ENCODE measurements around the gene DUSP22.

DUSP22 gene

DNA sequence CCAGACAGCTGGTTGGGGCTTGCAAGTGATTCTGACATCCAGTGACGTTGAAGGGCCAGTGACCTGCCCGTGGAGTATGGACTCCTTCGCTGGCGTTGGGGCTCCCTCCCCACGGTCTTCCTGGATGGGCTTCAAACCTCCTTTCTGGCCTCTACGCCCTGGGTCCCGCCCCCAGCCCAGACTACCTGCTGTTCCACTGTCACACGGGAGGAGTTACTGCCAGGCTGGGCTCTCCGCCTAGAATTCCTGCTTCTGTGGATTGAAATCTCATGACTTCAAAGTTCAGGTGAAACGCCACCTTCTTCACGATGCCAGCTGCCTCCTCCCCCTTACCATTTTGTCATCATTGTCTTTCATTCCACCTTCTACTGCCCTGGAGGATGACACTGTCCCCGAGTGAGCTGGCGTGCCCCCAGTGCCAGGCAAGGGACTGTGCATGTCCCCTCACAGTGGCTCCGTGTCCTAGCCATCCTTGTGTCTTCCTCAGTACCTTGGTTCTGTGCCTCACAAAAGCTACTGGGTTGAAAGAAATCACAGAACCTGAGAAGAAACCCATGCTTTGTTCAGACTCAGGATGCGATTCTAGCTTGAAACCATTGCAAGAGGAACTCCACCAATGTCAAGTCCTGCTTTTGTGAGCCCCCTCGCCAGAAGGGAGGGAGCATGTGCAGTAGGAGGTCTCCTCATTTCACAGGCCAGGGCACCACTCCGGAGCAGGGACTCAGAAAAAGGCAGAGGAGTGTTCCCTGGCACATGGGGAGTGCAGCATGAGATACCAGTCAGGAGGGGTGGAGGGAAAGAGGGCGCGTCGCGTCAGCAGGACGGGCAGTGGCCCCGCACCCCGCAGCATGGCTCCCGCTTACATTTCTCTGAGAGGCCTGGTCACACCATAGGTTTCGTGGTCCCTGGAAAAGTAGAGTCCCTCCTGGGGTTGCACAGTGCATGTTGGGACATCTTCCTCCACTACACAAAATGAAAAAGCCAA lies 88.2 kb downstream of the DUSP22 start:
- Histone ChIP-seq H2AFZ (ENCODE audit: low read length) (no peak overlapping the region), H3K9ac (ENCODE audit: low read length) (no peak overlapping the region), H3K27ac (ENCODE audit: low read length) (no peak overlapping the region), H3K4me1 (ENCODE audit: low read length) (peaks cover 12% of the 10 kb centered on the region), H3K9me3 (replicated peaks; ENCODE audit: insufficient read depth, low read length) (no peaks in the 10 kb centered on the region), H4K20me1 (ENCODE audit: insufficient read depth, low read length) (no peaks in the 10 kb centered on the region), H3K36me3 (replicated peaks; ENCODE audit: insufficient read depth, low read length) (no peaks in the 10 kb centered on the region), H3K79me2 (ENCODE audit: low read length) (no peaks in the 10 kb centered on the region), H3K4me3 (ENCODE audit: low read length) (no peak overlapping the region), H3K27me3 (replicated peaks; ENCODE audit: insufficient read depth, low read length) (no peaks in the 10 kb centered on the region), H3K9me2 (replicated peaks; ENCODE audit: insufficient read depth, low read length) (no peaks in the 10 kb centered on the region), H3F3A (ENCODE audit: insufficient read depth, low read length) (no peaks in the 10 kb centered on the region), H3K4me2 (ENCODE audit: low read depth, low read length) (no peak overlapping the region)
- DNase-seq = no peak
- TF ChIP-seq EZH2phosphoT487 (IDR thresholded peaks at IDR 0.05; ENCODE audit: low read length) (no peak), EZH2 (optimal IDR thresholded peaks at IDR 0.05; ENCODE audit: low read depth, low read length) (no peak)
- TF ChIP-seq, protein P1, sequence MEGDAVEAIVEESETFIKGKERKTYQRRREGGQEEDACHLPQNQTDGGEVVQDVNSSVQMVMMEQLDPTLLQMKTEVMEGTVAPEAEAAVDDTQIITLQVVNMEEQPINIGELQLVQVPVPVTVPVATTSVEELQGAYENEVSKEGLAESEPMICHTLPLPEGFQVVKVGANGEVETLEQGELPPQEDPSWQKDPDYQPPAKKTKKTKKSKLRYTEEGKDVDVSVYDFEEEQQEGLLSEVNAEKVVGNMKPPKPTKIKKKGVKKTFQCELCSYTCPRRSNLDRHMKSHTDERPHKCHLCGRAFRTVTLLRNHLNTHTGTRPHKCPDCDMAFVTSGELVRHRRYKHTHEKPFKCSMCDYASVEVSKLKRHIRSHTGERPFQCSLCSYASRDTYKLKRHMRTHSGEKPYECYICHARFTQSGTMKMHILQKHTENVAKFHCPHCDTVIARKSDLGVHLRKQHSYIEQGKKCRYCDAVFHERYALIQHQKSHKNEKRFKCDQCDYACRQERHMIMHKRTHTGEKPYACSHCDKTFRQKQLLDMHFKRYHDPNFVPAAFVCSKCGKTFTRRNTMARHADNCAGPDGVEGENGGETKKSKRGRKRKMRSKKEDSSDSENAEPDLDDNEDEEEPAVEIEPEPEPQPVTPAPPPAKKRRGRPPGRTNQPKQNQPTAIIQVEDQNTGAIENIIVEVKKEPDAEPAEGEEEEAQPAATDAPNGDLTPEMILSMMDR (IDR thresholded peaks at IDR 0.05; ENCODE audit: low read length) = no peak

DNA sequence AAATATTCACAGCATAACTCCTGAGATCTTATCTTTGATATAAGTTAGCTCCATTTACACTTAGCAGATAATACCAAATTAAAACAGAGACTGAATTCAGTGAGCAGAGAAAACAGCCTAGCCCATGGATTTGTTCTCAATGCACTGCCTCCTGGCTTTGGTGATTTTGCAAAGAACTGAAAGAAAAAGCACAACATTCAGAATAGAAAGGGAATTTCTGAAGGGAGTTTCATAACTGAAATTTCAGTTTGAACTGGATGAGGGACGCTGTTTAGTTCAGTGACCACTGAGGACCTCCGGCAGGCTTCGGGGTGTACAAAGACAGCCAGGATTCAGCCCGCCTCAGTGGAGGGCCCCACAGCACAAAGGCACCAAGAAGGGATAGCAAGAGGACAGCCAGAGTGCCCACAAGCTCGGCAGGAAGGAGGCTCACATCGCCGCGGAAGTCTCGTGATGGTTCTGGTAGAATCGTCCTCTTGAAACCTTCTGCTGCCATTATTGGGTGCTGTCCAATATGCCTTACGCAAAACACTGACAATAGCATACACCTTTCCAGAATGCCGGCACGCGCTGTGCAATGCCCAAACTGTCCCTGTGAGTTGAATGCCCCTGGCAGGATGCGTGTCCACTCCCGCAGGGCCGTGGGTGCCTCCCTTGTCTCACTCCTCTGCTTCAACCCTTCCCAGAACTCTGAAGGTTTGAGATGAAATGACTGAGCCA lies 89.6 kb downstream of the DUSP22 start:
- H3K9me3 ChIP-seq (replicated peaks; ENCODE audit: insufficient read depth, low read length) = no peaks in the 10 kb centered on the region
- no peak for TF ChIP-seq EZH2 (optimal IDR thresholded peaks at IDR 0.05; ENCODE audit: low read depth, low read length)
- TF ChIP-seq, protein P1 (IDR thresholded peaks at IDR 0.05; ENCODE audit: low read length) = no peak
- TF ChIP-seq EZH2phosphoT487 (IDR thresholded peaks at IDR 0.05; ENCODE audit: low read length) = no peak

DNA sequence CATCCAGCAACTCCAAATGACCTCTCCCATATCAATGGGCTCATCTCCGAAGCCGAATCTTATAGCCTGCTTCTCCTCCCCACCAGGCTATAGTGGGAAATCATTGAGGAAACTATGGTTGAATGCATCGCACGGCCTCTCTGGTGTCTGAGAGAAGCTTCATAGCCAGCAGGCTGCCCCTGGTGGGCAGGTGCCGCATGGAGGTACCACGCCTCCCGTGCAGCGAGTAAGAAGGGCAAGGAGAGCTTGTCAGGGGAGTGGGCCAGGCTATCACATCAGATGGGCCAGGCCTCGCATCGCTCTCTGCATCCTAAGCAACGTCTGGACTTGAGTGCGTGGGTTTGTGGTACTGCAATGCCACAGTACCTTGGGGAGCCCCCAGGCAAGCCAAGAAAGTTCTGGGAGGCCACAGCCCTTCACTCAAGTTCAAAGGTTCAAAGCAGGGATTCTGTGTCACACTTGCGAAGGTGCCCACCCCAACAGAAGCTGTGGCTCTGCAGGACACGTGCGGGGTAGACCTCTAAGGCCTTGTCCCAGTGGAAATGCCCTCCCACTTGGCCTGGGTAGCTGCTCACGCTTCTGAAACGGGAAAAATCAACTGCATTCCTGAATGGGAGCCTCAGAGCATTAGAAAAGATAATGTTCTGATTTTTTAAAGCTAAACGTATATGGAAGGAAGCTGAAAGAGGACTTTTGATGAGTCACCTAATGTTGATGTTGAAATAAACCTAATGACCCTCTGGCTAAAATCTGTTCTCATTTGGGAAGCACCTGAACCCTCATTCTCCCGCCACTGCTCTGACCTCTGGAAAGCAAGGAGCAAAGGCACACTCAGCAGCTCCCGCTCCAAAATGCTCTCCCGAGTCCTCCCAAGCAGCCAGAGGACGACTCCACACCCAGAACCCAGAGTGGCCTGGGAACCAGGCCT lies 90.9 kb downstream of the DUSP22 start:
- H3K36me3 ChIP-seq (replicated peaks; ENCODE audit: insufficient read depth, low read length) = no peaks in the 10 kb centered on the region
- H3F3A ChIP-seq (ENCODE audit: insufficient read depth, low read length) = no peaks in the 10 kb centered on the region
- H3K27me3 ChIP-seq (replicated peaks; ENCODE audit: insufficient read depth, low read length) = no peaks in the 10 kb centered on the region
- H4K20me1 ChIP-seq (ENCODE audit: insufficient read depth, low read length) = no peaks in the 10 kb centered on the region
- TF ChIP-seq EZH2 (optimal IDR thresholded peaks at IDR 0.05; ENCODE audit: low read depth, low read length) = no peak
- TF ChIP-seq, protein P1 (IDR thresholded peaks at IDR 0.05; ENCODE audit: low read length) = no peak
- no peak for TF ChIP-seq EZH2phosphoT487 (IDR thresholded peaks at IDR 0.05; ENCODE audit: low read length)
- H3K9ac ChIP-seq (ENCODE audit: low read length) = no peak overlapping the region
- no peak for DNase-seq
- H3K4me1 ChIP-seq (ENCODE audit: low read length) = peaks cover 12% of the 10 kb centered on the region
- no peak overlapping the region for H3K4me2 ChIP-seq (ENCODE audit: low read depth, low read length)
- no peaks in the 10 kb centered on the region for H3K9me2 ChIP-seq (replicated peaks; ENCODE audit: insufficient read depth, low read length)
- H2AFZ ChIP-seq (ENCODE audit: low read length) = no peak overlapping the region
- H3K79me2 ChIP-seq (ENCODE audit: low read length) = no peaks in the 10 kb centered on the region
- H3K4me3 ChIP-seq (ENCODE audit: low read length) = no peak overlapping the region
- no peaks in the 10 kb centered on the region for H3K9me3 ChIP-seq (replicated peaks; ENCODE audit: insufficient read depth, low read length)
- H3K27ac ChIP-seq (ENCODE audit: low read length) = no peak overlapping the region

More for the DNA sequence above, 89.6 kb downstream of the DUSP22 start:
- no peaks in the 10 kb centered on the region for H4K20me1 ChIP-seq (ENCODE audit: insufficient read depth, low read length)
- H3K9me2 ChIP-seq (replicated peaks; ENCODE audit: insufficient read depth, low read length) = no peaks in the 10 kb centered on the region
- DNase-seq = peak; percentile 49
- H3K36me3 ChIP-seq (replicated peaks; ENCODE audit: insufficient read depth, low read length) = no peaks in the 10 kb centered on the region
- no peaks in the 10 kb centered on the region for H3F3A ChIP-seq (ENCODE audit: insufficient read depth, low read length)
- peak overlapping the region; percentile 23; the same call in 1 of the 2 replicates for H3K27ac ChIP-seq (ENCODE audit: low read length)
- peak overlapping the region; percentile 40; the same call in 1 of the 2 replicates for H3K4me2 ChIP-seq (ENCODE audit: low read depth, low read length)
- H3K4me3 ChIP-seq (ENCODE audit: low read length) = peak overlapping the region; percentile 12; the same call in 1 of the 2 replicates
- H3K9ac ChIP-seq (ENCODE audit: low read length) = no peak overlapping the region
- H3K27me3 ChIP-seq (replicated peaks; ENCODE audit: insufficient read depth, low read length) = no peaks in the 10 kb centered on the region
- peak overlapping the region; percentile 41 for H2AFZ ChIP-seq (ENCODE audit: low read length)
- H3K79me2 ChIP-seq (ENCODE audit: low read length) = no peaks in the 10 kb centered on the region
- peaks cover 12% of the 10 kb centered on the region for H3K4me1 ChIP-seq (ENCODE audit: low read length)
